ENCODE data around the gene BACH2. TPM values are rescaled to one million over a fixed set of nuclear protein-coding genes. Genes with fewer than 3 reads are reported as not detected.
"Not testable (repeated sequence)": the region's sequence is repeated elsewhere in the genome, so short reads cannot be mapped to it uniquely, and the experiment has no call there.

Gene BACH2
- polyA plus RNA-seq, 6 donors from 2014 or later = 31.0 to 130 (median 78.4) TPM

DNA sequence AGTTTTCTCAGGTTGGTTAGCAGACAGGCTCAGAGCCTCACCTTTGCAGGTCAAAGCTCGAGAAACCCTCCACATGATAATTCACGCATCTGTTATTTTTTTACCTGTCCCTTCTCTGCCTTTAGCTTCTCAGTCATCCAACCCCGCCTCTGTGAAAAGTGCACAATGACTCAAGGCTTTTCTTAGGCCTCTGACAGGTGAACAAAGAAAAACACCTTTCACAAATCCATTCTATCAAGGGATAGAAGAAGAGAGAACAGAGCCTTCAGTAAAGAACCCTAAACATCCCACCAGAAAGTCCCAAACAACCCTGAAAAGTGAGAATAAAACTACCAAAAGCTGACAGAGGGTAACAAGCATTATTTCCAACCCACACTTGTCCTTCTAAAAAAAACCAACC is 224.1 kb downstream of the BACH2 start:
- Mint-ChIP-seq H3K27me3 (no peaks in the 10 kb centered on the region), H3K4me1 (peaks cover 65 to 80% (median 68%) of the 10 kb centered on the region in 3 donors), H3K9me3 (no peaks in the 10 kb centered on the region), H3K36me3 (peaks cover 31 to 41% of the 10 kb centered on the region in 2 donors), H3K27ac (peak overlapping the region in 5 of 6 donors; percentile 67 to 94 (median 73)), H3K4me3 (no peak overlapping the region)
- no peak for DNase-seq
- ATAC-seq (ENCODE audit: low read depth in 2 of 2) = no peak

GRCh38 chr6:90068703-90069523 is 227.7 kb downstream of the BACH2 start:
- Mint-ChIP-seq H3K4me3 (no peak overlapping the region), H3K36me3 (peaks cover 43 to 54% of the 10 kb centered on the region in 2 donors), H3K4me1 (peaks cover 64 to 83% (median 69%) of the 10 kb centered on the region in 3 donors), H3K9me3 (no peaks in the 10 kb centered on the region), H3K27ac (peak overlapping the region in 5 of 6 donors; percentile 22 to 87 (median 54)), H3K27me3 (no peaks in the 10 kb centered on the region)
- ATAC-seq (ENCODE audit: low read depth in 2 of 2) = no peak
- no peak for DNase-seq

- peak overlapping the region in 3 of 6 donors; percentile 34 to 67 (median 54) for H3K27ac Mint-ChIP-seq
- DNase-seq (no peak), ATAC-seq (ENCODE audit: low read depth in 2 of 2) (no peak)
- H3K4me3 Mint-ChIP-seq = no peak overlapping the region
- H3K36me3 Mint-ChIP-seq = peaks cover 40 to 54% of the 10 kb centered on the region in 2 donors
- H3K27me3 Mint-ChIP-seq = no peaks in the 10 kb centered on the region
- peaks cover 61 to 80% (median 65%) of the 10 kb centered on the region in 3 donors for H3K4me1 Mint-ChIP-seq
- no peaks in the 10 kb centered on the region for H3K9me3 Mint-ChIP-seq
Measured at GRCh38 chr6:90068264-90068663, 228.4 kb downstream of the BACH2 start.

- Mint-ChIP-seq H3K27ac (peak overlapping the region in 3 of 6 donors; percentile 1 to 60 (median 48)), H3K4me3 (peak overlapping the region in 1 of 8 donors; percentile 44), H3K4me1 (peaks cover 47 to 64% (median 52%) of the 10 kb centered on the region in 3 donors), H3K9me3 (no peaks in the 10 kb centered on the region), H3K36me3 (peaks cover 33 to 54% of the 10 kb centered on the region in 2 donors), H3K27me3 (no peaks in the 10 kb centered on the region)
- ATAC-seq (ENCODE audit: low read depth in 2 of 2) = no peak
- DNase-seq = no peak
Measured at GRCh38 chr6:90066697-90067096, 229.9 kb downstream of the BACH2 start.

- Mint-ChIP-seq H3K4me1 (peaks cover 39 to 51% (median 42%) of the 10 kb centered on the region in 3 donors), H3K4me3 (peak overlapping the region in 1 of 8 donors; percentile 11), H3K27ac (peak overlapping the region in 1 of 6 donors; percentile 60), H3K27me3 (no peaks in the 10 kb centered on the region), H3K9me3 (peaks cover 0 to 2% (median 0%) of the 10 kb centered on the region in 7 donors), H3K36me3 (peaks cover 26 to 45% of the 10 kb centered on the region in 2 donors)
- no peak for ATAC-seq (ENCODE audit: low read depth in 2 of 2)
- DNase-seq = no peak
Measured at GRCh38 chr6:90065173-90065572, 231.5 kb downstream of the BACH2 start.

- Mint-ChIP-seq H3K9me3 (peaks cover 0 to 6% (median 0%) of the 10 kb centered on the region in 7 donors), H3K27me3 (no peaks in the 10 kb centered on the region), H3K27ac (no peak overlapping the region), H3K4me3 (no peak overlapping the region), H3K36me3 (peaks cover 21 to 29% of the 10 kb centered on the region in 2 donors), H3K4me1 (peaks cover 34 to 48% (median 39%) of the 10 kb centered on the region in 3 donors)
- DNase-seq (no peak), ATAC-seq (ENCODE audit: low read depth in 2 of 2) (no peak)
Measured at GRCh38 chr6:90062667-90063066, 234.0 kb downstream of the BACH2 start.

- Mint-ChIP-seq H3K27ac (no peak overlapping the region), H3K4me3 (no peak overlapping the region), H3K36me3 (peaks cover 18 to 25% of the 10 kb centered on the region in 2 donors), H3K4me1 (peaks cover 33 to 48% (median 38%) of the 10 kb centered on the region in 3 donors), H3K27me3 (no peaks in the 10 kb centered on the region), H3K9me3 (peaks cover 0 to 10% (median 0%) of the 10 kb centered on the region in 7 donors)
- DNase-seq (no peak), ATAC-seq (ENCODE audit: low read depth in 2 of 2) (no peak)
Measured at GRCh38 chr6:90062051-90062450, 234.6 kb downstream of the BACH2 start.

- peak overlapping the region in 2 of 8 donors; percentile 16 to 41 for H3K4me3 Mint-ChIP-seq
- DNase-seq; H3K27me3 Mint-ChIP-seq; ATAC-seq (ENCODE audit: low read depth in 2 of 2): not testable (repeated sequence)
- H3K4me1 Mint-ChIP-seq = peaks cover 22 to 30% (median 27%) of the 10 kb centered on the region in 3 donors
- H3K36me3 Mint-ChIP-seq = peaks cover 17 to 18% of the 10 kb centered on the region in 2 donors
- peak overlapping the region in 3 of 6 donors; percentile 36 to 76 (median 74) for H3K27ac Mint-ChIP-seq
- peaks cover 0 to 22% (median 6%) of the 10 kb centered on the region in 7 donors for H3K9me3 Mint-ChIP-seq
Measured at GRCh38 chr6:90059178-90059577, 237.5 kb downstream of the BACH2 start.

- H3K9me3 Mint-ChIP-seq = peaks cover 0 to 22% (median 8%) of the 10 kb centered on the region in 7 donors
- H3K4me3 Mint-ChIP-seq; H3K27ac Mint-ChIP-seq; DNase-seq; ATAC-seq (ENCODE audit: low read depth in 2 of 2); H3K27me3 Mint-ChIP-seq: not testable (repeated sequence)
- H3K4me1 Mint-ChIP-seq = peaks cover 22 to 33% (median 25%) of the 10 kb centered on the region in 3 donors
- peaks cover 14 to 22% of the 10 kb centered on the region in 2 donors for H3K36me3 Mint-ChIP-seq
Measured at GRCh38 chr6:90055924-90056323, 240.7 kb downstream of the BACH2 start.

- peaks cover 14 to 24% of the 10 kb centered on the region in 2 donors for H3K36me3 Mint-ChIP-seq
- H3K4me1 Mint-ChIP-seq = peaks cover 19 to 35% (median 27%) of the 10 kb centered on the region in 3 donors
Measured at GRCh38 chr6:90054193-90054592, 242.4 kb downstream of the BACH2 start.

DNA sequence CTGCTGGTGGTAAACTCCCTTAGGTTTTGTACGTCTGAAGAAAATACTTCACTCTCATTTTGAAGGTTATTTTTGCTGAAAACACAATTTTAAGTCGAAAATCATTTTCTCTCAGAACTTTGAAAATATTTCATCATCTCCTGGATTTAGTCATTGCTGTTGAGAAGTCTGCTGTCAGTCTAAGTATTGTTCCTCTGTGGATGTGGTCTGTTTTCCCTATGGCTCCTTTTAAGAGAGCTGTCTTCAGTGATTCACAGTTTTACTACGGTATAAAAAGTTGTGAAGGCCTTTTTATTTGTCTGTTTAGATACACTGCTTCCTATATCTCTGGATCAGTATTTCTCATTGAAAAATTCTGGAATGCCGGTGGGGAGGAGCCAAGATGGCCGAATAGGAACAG is 243.0 kb downstream of the BACH2 start:
- H3K36me3 Mint-ChIP-seq = peaks cover 14 to 30% of the 10 kb centered on the region in 2 donors
- no peak for ATAC-seq (ENCODE audit: low read depth in 2 of 2)
- H3K27ac Mint-ChIP-seq = peak overlapping the region in 5 of 6 donors; percentile 22 to 48 (median 34)
- H3K27me3 Mint-ChIP-seq = no peaks in the 10 kb centered on the region
- no peak for DNase-seq
- peaks cover 24 to 41% (median 27%) of the 10 kb centered on the region in 3 donors for H3K4me1 Mint-ChIP-seq
- H3K4me3 Mint-ChIP-seq = peak overlapping the region in 1 of 8 donors; percentile 25
- H3K9me3 Mint-ChIP-seq = peaks cover 0 to 18% (median 4%) of the 10 kb centered on the region in 7 donors

More at GRCh38 chr6:90054193-90054592, 242.4 kb downstream of the BACH2 start:
- DNase-seq; H3K27me3 Mint-ChIP-seq; ATAC-seq (ENCODE audit: low read depth in 2 of 2): not testable (repeated sequence)
- Mint-ChIP-seq H3K4me3 (peak overlapping the region in 1 of 8 donors; percentile 3), H3K9me3 (peaks cover 0 to 19% (median 6%) of the 10 kb centered on the region in 7 donors), H3K27ac (peak overlapping the region in 1 of 6 donors; percentile 61)

DNA sequence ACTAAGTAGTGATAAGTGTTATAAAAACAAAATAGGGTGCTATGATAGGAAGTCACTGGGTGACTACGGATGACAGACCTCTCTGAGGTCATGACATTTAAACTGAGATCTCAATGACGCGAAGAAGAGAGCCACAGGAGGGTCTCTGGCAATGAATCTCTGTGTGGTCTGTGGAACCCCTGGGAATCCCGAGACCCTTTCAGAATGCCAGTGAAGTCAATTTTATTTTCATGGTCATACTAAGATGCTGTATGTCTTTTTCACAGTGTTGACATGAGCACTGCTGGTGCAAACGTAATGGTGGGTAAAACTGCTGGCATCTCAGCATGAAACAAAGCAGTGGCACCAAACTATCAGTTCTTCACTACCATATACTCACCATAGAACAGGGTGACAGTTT is 247.3 kb downstream of the BACH2 start:
- Mint-ChIP-seq H3K36me3 (peaks cover 0 to 21% of the 10 kb centered on the region in 2 donors), H3K27me3 (no peaks in the 10 kb centered on the region), H3K9me3 (peaks cover 0 to 3% (median 0%) of the 10 kb centered on the region in 7 donors), H3K4me1 (peaks cover 19 to 23% (median 21%) of the 10 kb centered on the region in 3 donors), H3K27ac (peak overlapping the region in 5 of 6 donors; percentile 35 to 76 (median 59)), H3K4me3 (no peak overlapping the region)
- ATAC-seq (ENCODE audit: low read depth in 2 of 2) = no peak
- no peak for DNase-seq

- Mint-ChIP-seq H3K9me3 (no peaks in the 10 kb centered on the region), H3K27me3 (no peaks in the 10 kb centered on the region), H3K4me3 (no peak overlapping the region), H3K27ac (peak overlapping the region in 5 of 6 donors; percentile 19 to 71 (median 52)), H3K4me1 (peaks cover 13 to 23% (median 18%) of the 10 kb centered on the region in 3 donors), H3K36me3 (peaks cover 0 to 14% of the 10 kb centered on the region in 2 donors)
- no peak for DNase-seq
- no peak for ATAC-seq (ENCODE audit: low read depth in 2 of 2)
Measured at GRCh38 chr6:90048206-90048967, 248.3 kb downstream of the BACH2 start.
